ENCODE measurements around the gene NPHP4. TPM values are rescaled to one million over a fixed set of nuclear protein-coding genes. Genes with fewer than 3 reads are reported as not detected.

Gene NPHP4
- total RNA-seq, 1 donor from 2014 or later = 16.1 TPM

- ATAC-seq (no peak), DNase-seq (no peak)
- intact Hi-C loops (cut with DNase I) = no loop called here
- TF ChIP-seq CTCF (IDR thresholded peaks at IDR 0.05) = no peak
- H3K4me3 ChIP-seq = no peak overlapping the region
- no peaks in the 10 kb centered on the region for H3K4me1 ChIP-seq
- no peaks in the 10 kb centered on the region for H3K9me3 ChIP-seq
- no peak overlapping the region for H3K27ac ChIP-seq
- peaks cover 7% of the 10 kb centered on the region for H3K27me3 ChIP-seq (ENCODE audit: low read depth)
- no peaks in the 10 kb centered on the region for H3K36me3 ChIP-seq
Observed at GRCh38 chr1:5821540-5822176, 170.6 kb downstream of the NPHP4 start.

GRCh38 chr1:5820026-5820421, 172.2 kb downstream of the NPHP4 start:
- TF ChIP-seq CTCF (IDR thresholded peaks at IDR 0.05) = no peak
- Histone ChIP-seq H3K36me3 (no peaks in the 10 kb centered on the region), H3K27me3 (ENCODE audit: low read depth) (peaks cover 7% of the 10 kb centered on the region), H3K4me3 (no peak overlapping the region), H3K27ac (no peak overlapping the region), H3K9me3 (no peaks in the 10 kb centered on the region), H3K4me1 (no peaks in the 10 kb centered on the region)
- intact Hi-C loops (cut with DNase I) = no loop called here
- ATAC-seq = no peak
- no peak for DNase-seq

- no peak for TF ChIP-seq CTCF (IDR thresholded peaks at IDR 0.05)
- intact Hi-C loops (cut with DNase I) = no loop called here
- DNase-seq = no peak
Observed at GRCh38 chr1:5819391-5820025, 172.7 kb downstream of the NPHP4 start.

GRCh38 chr1:5818755-5819154, 173.5 kb downstream of the NPHP4 start:
- DNase-seq = no peak
- Histone ChIP-seq H3K27ac (no peak overlapping the region), H3K9me3 (no peaks in the 10 kb centered on the region), H3K4me1 (no peaks in the 10 kb centered on the region), H3K4me3 (no peak overlapping the region), H3K36me3 (no peaks in the 10 kb centered on the region), H3K27me3 (ENCODE audit: low read depth) (peaks cover 11% of the 10 kb centered on the region)
- no peak for TF ChIP-seq CTCF (IDR thresholded peaks at IDR 0.05)
- intact Hi-C loops (cut with DNase I) = no loop called here
- no peak for ATAC-seq

More at GRCh38 chr1:5819391-5820025, 172.7 kb downstream of the NPHP4 start:
- no peak overlapping the region for H3K4me3 ChIP-seq
- ATAC-seq = no peak
- H3K9me3 ChIP-seq = no peaks in the 10 kb centered on the region
- no peaks in the 10 kb centered on the region for H3K36me3 ChIP-seq
- H3K4me1 ChIP-seq = no peaks in the 10 kb centered on the region
- H3K27me3 ChIP-seq (ENCODE audit: low read depth) = peaks cover 7% of the 10 kb centered on the region
- H3K27ac ChIP-seq = no peak overlapping the region

GRCh38 chr1:5815716-5816115, 176.5 kb downstream of the NPHP4 start:
- Histone ChIP-seq H3K27me3 (ENCODE audit: low read depth) (peaks cover 11% of the 10 kb centered on the region), H3K36me3 (no peaks in the 10 kb centered on the region), H3K4me1 (no peaks in the 10 kb centered on the region), H3K27ac (no peak overlapping the region), H3K4me3 (no peak overlapping the region), H3K9me3 (no peaks in the 10 kb centered on the region)
- ATAC-seq (no peak), DNase-seq (no peak)
- intact Hi-C loops (cut with DNase I) = no loop called here
- no peak for TF ChIP-seq CTCF (IDR thresholded peaks at IDR 0.05)
